Measurements from ENCODE around the gene WDR88.

- TF ChIP-seq GATA2 (IDR thresholded peaks at IDR 0.05; ENCODE audit: low read depth, low read length) (no peak), GATA3 (IDR thresholded peaks at IDR 0.05; ENCODE audit: low read depth, low read length) (no peak)
Measured at GRCh38 chr19:33212436-33213172, 80.7 kb downstream of the WDR88 start.
